Inflammatory macrophage treated with lipopolysaccharide for 1 hour (primary cell): Measurements from ENCODE around the gene TNS1.
"Not testable (repeated sequence)": the region's sequence is repeated elsewhere in the genome, so short reads cannot be mapped to it uniquely, and the experiment has no call there.

Experiments
- DNase-seq, 2 donors: peaks; one replicate each; pipeline ENCODE4 v3.0.0-alpha.2; 2020 to 2022

Gene TNS1

DNA sequence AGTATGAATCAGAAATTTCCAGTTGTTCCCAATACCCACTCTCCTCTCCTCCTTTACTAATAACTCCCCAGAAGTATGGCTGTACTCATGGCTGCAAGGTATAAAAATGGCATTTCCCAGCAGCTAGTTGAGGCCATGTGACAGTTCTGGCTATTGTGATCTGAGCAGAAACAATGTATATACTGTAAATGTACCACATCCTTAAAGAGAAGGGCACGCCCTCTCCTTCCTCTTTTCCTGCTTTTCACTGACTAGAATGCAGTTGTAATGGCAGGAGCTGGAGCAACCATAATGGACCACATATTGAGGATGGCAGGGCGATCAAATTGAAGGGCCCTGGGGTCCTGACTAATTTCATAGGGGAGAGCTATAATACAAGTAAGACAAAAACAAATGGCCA is 211.2 kb downstream of the TNS1 start:
- DNase-seq: peak in 1 of 2 donors; percentile 33

GRCh38 chr2:217790681-217791392 is 212.0 kb downstream of the TNS1 start:
- DNase-seq: peak; percentile 55 to 72

- peak; percentile 45 to 63 for DNase-seq
These were observed 212.6 kb downstream of the TNS1 start for GRCh38 chr2:217790195-217790594.

DNA sequence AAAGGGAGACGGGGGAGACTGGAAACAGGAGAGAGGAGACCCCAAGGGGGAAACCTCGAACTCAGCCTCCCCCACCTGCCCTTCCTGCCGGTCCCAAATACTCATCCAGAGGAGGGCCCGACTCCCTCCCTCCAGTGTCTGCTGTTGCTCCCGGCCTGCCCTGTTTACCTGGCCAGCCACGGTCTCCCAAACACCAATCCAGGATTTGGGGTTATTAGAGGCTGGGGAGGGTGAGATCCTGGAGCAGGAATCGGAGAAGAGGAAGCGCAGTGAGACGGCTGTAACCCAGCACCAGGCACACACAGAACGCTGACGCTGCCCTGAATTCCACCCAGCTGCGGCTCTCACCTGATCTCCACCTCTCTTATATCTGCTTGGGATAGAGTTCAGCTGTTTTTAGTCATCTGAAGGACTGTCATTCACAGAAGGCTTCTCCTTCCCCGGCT is 213.0 kb downstream of the TNS1 start:
- DNase-seq: no peak

GRCh38 chr2:217789003-217789735 is 213.6 kb downstream of the TNS1 start:
- peak; percentile 60 to 97 for DNase-seq

DNA sequence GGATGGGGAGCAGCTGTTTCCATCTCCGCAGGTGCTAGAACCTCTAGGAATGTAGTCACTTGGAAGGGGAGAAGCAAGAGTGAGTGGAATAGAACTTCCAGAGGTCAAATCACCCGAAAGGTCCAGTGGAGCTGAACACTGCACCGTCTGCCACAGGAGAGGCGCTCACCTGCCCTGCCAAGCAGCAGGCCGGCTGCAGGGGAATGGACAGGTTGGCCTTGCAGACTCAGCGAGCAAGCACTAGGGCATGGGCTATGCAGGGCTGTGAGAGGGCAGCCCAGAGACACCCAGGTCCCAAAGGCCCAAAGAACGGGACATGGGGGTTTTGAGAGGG is 214.2 kb downstream of the TNS1 start:
- DNase-seq: no peak

GRCh38 chr2:217787160-217787877 is 215.5 kb downstream of the TNS1 start:
- DNase-seq: no peak

GRCh38 chr2:217786560-217786959 is 216.2 kb downstream of the TNS1 start:
- DNase-seq: not testable (repeated sequence)

DNA sequence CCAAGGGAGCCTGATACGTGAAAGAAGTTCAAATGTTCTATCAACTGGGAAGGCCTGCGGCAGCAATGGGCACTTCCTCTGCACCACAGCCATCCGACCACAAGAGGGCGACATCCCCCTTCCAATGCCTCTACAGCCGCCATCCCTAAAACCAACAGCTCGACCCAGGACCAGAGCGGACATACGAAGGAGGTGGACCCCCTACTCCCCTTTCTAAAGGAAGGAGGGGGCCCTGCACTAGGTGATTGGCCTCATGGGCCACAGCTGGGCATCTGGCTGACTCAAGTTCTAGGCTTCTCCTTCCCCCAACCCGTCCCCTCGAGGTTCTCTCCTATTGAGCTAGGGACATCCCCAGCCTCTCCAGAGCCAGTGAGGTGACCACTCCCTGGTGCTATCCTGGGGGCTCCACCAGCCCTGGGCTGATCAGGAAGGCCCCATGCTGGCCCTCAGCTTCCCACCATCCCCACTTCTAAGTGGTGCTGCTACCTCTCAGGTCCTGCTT is 217.2 kb downstream of the TNS1 start:
- DNase-seq: peak in 1 of 2 donors; percentile 92

DNA sequence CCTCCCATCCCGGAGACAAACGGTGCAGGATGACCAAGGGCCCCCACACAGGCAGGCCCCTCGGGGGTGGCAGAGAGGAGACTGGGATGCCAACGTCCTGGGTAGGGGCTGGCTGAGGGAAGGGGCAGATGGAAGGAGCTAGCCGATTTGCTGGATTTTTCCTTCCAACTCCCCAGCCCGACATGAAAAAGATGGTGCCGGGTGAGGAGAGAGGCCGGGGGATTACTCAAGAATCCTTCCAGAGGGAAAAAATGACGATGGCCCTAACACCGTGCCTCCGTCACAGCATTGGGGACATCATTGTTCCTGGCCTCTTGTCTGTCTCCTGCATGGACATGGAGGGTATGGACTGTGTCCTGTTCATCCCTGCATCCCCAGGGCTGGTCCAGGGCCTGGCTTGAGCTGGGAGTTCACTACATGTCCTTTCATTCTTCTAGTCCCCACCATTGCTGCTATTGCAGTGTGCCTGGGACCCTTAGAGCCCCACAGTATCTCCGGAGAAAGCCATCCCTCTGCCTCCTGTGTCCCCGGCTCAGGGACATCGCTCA is 217.7 kb downstream of the TNS1 start:
- no peak for DNase-seq

DNA sequence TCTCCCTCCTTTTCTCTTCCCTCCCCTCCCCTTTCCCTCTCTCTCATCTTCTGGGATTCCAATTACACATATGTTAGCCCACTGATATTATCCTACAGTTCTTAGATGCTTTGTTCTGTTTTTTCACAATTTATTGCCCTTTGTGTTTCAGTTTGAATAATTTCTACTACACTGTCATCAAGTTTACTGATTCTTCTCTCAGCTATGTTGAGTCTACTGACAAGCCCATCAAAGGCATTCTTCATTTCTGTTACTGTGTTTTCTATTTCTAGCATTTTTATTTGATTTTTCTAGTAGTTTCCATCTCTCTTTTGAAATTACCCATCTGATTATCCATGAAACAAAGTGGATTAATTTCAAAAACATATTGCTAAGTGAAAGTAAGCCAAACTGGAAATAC is 219.6 kb downstream of the TNS1 start:
- DNase-seq: no peak

GRCh38 chr2:217777906-217778305 is 224.9 kb downstream of the TNS1 start:
- no peak for DNase-seq

- DNase-seq: no peak
These were observed 226.2 kb downstream of the TNS1 start for GRCh38 chr2:217776631-217777030.

GRCh38 chr2:217775920-217776503 is 226.8 kb downstream of the TNS1 start:
- peak; percentile 27 for DNase-seq

GRCh38 chr2:217774232-217774631 is 228.6 kb downstream of the TNS1 start:
- DNase-seq: no peak

- no peak for DNase-seq
These were observed 229.3 kb downstream of the TNS1 start for GRCh38 chr2:217773539-217773938.

GRCh38 chr2:217766356-217766755 is 236.4 kb downstream of the TNS1 start:
- no peak for DNase-seq

- no peak for DNase-seq
These were observed 241.0 kb downstream of the TNS1 start for GRCh38 chr2:217761645-217762277.

- no peak for DNase-seq
These were observed 242.8 kb downstream of the TNS1 start for GRCh38 chr2:217759991-217760390.

DNA sequence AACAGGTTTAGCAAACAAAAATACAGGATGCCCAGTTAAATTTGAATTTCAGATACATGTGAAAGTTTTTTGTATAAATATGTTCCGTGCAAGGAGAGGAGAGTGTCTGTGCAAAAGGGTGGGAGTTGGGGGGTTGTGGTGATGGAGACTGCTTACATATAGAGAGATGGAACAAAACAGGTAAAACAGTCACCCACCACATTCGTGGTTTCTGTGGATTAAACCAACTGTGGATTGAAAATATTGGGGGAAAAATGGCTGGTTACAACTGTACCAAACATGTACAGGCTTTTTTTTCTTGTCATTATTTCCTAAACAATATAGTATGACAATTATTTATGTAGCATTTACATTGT is 245.7 kb downstream of the TNS1 start:
- no peak for DNase-seq

DNA sequence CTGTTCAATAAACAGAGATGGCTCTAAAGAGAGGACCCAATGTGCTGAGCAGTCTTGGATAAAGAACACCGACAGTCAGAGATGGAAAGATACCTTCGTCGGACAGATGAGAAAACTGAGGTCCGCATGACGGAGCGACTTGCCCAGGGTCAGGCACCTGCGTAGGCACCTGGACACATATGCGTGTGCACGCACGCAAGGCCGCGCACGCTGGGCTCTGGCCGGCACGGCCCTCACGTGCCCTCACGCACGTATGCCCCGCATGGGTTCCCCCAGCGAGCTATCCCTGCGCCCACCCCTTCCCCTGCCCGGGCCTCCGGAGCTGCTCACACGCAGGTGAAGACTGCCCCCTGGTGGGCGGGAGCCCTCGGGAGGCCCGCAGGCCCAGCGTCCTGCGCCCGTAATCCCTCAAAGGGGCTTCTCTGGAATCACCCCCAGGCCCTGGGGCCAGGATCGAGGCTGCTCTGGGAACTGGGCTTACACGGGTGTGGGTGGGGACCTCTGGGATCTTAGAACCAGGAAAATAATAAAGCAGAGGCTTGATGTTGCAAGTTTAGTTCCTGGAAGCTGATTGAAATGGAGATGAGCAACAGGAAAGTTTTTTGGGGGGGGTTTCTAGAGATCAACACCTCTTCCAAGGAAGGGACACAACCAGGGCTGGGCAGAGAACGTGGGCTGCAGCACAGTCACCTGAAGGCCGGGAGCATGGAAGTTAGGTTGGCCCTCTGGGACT is 246.3 kb downstream of the TNS1 start:
- peak; percentile 9 to 64 for DNase-seq
